Fibroblast of skin of right quadriceps (primary cell): ENCODE results near the gene RSPH6A.
A peak's percentile ranks its signal among the peaks of the same experiment; 100 is the strongest.

ENCODE experiments used
- DNase-seq: peaks from one replicate; pipeline ENCODE4 v3.0.0-alpha.2; 2013

The RSPH6A gene

GRCh38 chr19:45779231-45780145 lies 35.6 kb downstream of the RSPH6A start:
- DNase-seq, result peak; percentile 73

GRCh38 chr19:45778010-45778661 lies 37.0 kb downstream of the RSPH6A start:
- DNase-seq, result no peak

- DNase-seq, result no peak
Observed at GRCh38 chr19:45777395-45777961, 37.6 kb downstream of the RSPH6A start.

- no peak for DNase-seq
Observed at GRCh38 chr19:45774765-45775164, 40.3 kb downstream of the RSPH6A start.

GRCh38 chr19:45773384-45773783 lies 41.7 kb downstream of the RSPH6A start:
- DNase-seq, result no peak

- no peak for DNase-seq
Observed at GRCh38 chr19:45772912-45773311, 42.2 kb downstream of the RSPH6A start.

- no peak for DNase-seq
Observed at GRCh38 chr19:45772130-45772840, 42.8 kb downstream of the RSPH6A start.

GRCh38 chr19:45771311-45771933 lies 43.7 kb downstream of the RSPH6A start:
- DNase-seq, result no peak

- DNase-seq, result peak; percentile 98
Observed at GRCh38 chr19:45770192-45771101, 44.7 kb downstream of the RSPH6A start.

- DNase-seq, result no peak
Observed at GRCh38 chr19:45769821-45770191, 45.3 kb downstream of the RSPH6A start.

GRCh38 chr19:45768984-45769782 lies 45.9 kb downstream of the RSPH6A start, which contains the start of gene SIX5:
SIX5 (minus strand) TSS chr19:45769252; CDS start chr19:45768844, 408 bp downstream.
- peak; percentile 99 for DNase-seq

- peak; percentile 47 for DNase-seq
Observed at GRCh38 chr19:45768655-45768983, 46.5 kb downstream of the RSPH6A start.

- DNase-seq, result peak; percentile 62
Observed at GRCh38 chr19:45767881-45768654, 47.0 kb downstream of the RSPH6A start.

GRCh38 chr19:45767410-45767880 lies 47.7 kb downstream of the RSPH6A start:
- peak; percentile 82 for DNase-seq

- no peak for DNase-seq
Observed at GRCh38 chr19:45766869-45767346, 48.2 kb downstream of the RSPH6A start.

- DNase-seq, result no peak
Observed at GRCh38 chr19:45766296-45766868, 48.7 kb downstream of the RSPH6A start.

GRCh38 chr19:45765702-45766295 lies 49.3 kb downstream of the RSPH6A start:
- DNase-seq, result no peak

GRCh38 chr19:45764945-45765701 lies 50.0 kb downstream of the RSPH6A start:
- no peak for DNase-seq
